SH-SY5Y (cell line): ENCODE results near the gene RBM33.

Source experiments
- GATA2 ChIP-seq: IDR thresholded peaks from 2 replicates; pipeline ENCODE4 v1.6.1; 2011; ENCODE audit warnings: mild to moderate bottlenecking, low read depth, low read length
- GATA3 ChIP-seq: IDR thresholded peaks from 2 replicates; pipeline ENCODE4 v1.6.1; 2011; ENCODE audit warnings: low read depth, mild to moderate bottlenecking, low read length, moderate library complexity

GRCh38 chr7:155638366-155638765, 6.1 kb upstream of the RBM33 start:
- TF ChIP-seq GATA2 (no peak), GATA3 (no peak)
